Stimulated activated effector memory CD8-positive, alpha-beta T cell treated with anti-CD3 and anti-CD28 coated beads, Interleukin-12 subunit alpha, Interleukin-12 subunit beta, amount 100 ng/mL, for 72 hours (primary cell): ENCODE results near the gene SYPL1.

ENCODE experiments used
- ATAC-seq: fragments of 150-1000 bp; cut with Tn5 transposase; 2 replicates; pipeline ENCODE4 v1.10.0; 2021
- DNase-seq, 2 donors: peaks; one replicate each; pipeline ENCODE4 v3.0.0; 2021 to 2022; ENCODE audit warnings: low spot score in 2 of 2
- H3K27ac Mint-ChIP-seq: one replicate; pipeline ENCODE4 v1.8.0; 2022; ENCODE audit warnings: mild to moderate bottlenecking, mixed read lengths
- H3K36me3 Mint-ChIP-seq: one replicate; pipeline ENCODE4 v1.8.0; 2022; ENCODE audit warnings: mild to moderate bottlenecking, mixed read lengths
- H3K4me1 Mint-ChIP-seq: one replicate; pipeline ENCODE4 v1.8.0; 2022; ENCODE audit warnings: mixed read lengths
- H3K4me3 Mint-ChIP-seq: one replicate; pipeline ENCODE4 v1.8.0; 2022; ENCODE audit warnings: mild to moderate bottlenecking, mixed read lengths
- H3K9me3 Mint-ChIP-seq: one replicate; pipeline ENCODE4 v1.8.0; 2022; ENCODE audit warnings: mixed read lengths

Gene SYPL1

DNA sequence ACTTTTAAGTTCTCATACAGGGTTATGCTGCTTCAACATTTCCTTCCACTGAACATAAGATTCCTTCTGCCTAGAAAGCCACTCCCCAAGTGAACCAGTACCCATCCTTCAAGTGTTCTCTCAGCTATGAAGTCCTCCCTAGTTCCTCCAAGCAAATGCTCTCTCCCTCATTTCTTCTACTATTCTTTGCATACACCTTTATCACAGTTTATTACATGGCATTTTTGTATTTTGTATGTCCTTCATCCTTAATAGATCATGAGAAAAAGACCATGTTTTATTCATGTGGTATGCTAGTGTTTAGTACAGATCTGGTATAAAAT is 1.9 kb downstream of the SYPL1 start:
- Mint-ChIP-seq H3K4me1 (peaks cover 39% of the 10 kb centered on the region), H3K27ac (no peak overlapping the region), H3K9me3 (no peaks in the 10 kb centered on the region), H3K4me3 (peak overlapping the region; percentile 5), H3K36me3 (peaks cover 10% of the 10 kb centered on the region)
- DNase-seq (no peak), ATAC-seq (no peak)

GRCh38 chr7:106109521-106110237 is 2.4 kb downstream of the SYPL1 start:
- peak overlapping the region; percentile 5 for H3K4me3 Mint-ChIP-seq
- H3K4me1 Mint-ChIP-seq = peaks cover 43% of the 10 kb centered on the region
- ATAC-seq = no peak
- no peaks in the 10 kb centered on the region for H3K9me3 Mint-ChIP-seq
- H3K27ac Mint-ChIP-seq = no peak overlapping the region
- H3K36me3 Mint-ChIP-seq = peaks cover 10% of the 10 kb centered on the region
- DNase-seq = no peak

DNA sequence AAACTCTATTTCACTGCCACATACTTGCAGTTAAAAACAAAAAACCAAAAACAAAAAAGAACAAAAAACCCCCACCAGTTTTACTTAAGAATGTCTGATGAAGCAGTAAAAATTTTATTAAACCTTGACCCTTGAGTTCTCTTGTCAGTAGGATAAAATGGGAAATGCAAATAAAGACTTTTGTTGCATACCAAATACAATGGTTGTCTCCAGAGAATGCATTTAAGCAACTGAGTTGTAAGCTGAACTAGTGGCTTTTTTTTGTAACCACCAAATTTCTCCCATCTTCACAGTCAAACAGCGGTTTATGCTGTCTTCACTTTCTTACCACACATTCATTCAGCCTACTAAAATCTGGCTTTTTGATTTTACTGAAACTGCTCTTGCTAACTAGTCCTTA is 3.1 kb downstream of the SYPL1 start:
- Mint-ChIP-seq H3K36me3 (peaks cover 10% of the 10 kb centered on the region), H3K27ac (no peak overlapping the region), H3K9me3 (no peaks in the 10 kb centered on the region), H3K4me3 (no peak overlapping the region), H3K4me1 (peaks cover 43% of the 10 kb centered on the region)
- ATAC-seq = peak; percentile 12
- DNase-seq = no peak

- no peaks in the 10 kb centered on the region for H3K9me3 Mint-ChIP-seq
- H3K36me3 Mint-ChIP-seq = peaks cover 10% of the 10 kb centered on the region
- ATAC-seq (no peak), DNase-seq (no peak)
- peaks cover 39% of the 10 kb centered on the region for H3K4me1 Mint-ChIP-seq
- H3K27ac Mint-ChIP-seq = no peak overlapping the region
- H3K4me3 Mint-ChIP-seq = no peak overlapping the region
Observed at GRCh38 chr7:106104721-106105260, 7.3 kb downstream of the SYPL1 start.

GRCh38 chr7:106102387-106102966 is 9.6 kb downstream of the SYPL1 start:
- no peak overlapping the region for H3K4me3 Mint-ChIP-seq
- H3K27ac Mint-ChIP-seq = no peak overlapping the region
- H3K4me1 Mint-ChIP-seq = peaks cover 32% of the 10 kb centered on the region
- ATAC-seq (no peak), DNase-seq (no peak)
- H3K36me3 Mint-ChIP-seq = peaks cover 13% of the 10 kb centered on the region
- H3K9me3 Mint-ChIP-seq = no peaks in the 10 kb centered on the region

DNA sequence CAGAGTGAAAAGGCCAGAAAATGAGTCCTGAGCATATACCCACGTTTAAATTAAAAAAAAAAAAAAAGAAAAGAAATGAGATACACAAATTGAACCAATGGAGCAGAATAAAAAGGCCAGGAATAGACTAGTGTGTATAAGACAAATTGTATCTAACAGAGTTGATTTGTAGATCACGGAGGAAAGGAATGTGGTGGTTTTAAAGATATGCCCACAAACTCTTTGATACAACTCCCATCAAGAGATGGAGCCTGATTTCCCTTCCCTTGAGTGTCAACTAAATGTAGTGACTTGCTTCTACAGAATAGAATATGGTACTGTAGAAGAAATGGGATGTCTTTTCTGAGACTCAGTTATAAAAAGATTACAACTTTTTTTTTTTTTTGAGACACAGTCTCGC is 10.4 kb downstream of the SYPL1 start:
- Mint-ChIP-seq H3K4me1 (peaks cover 32% of the 10 kb centered on the region), H3K27ac (no peak overlapping the region), H3K4me3 (no peak overlapping the region), H3K9me3 (no peaks in the 10 kb centered on the region), H3K36me3 (peaks cover 20% of the 10 kb centered on the region)
- no peak for ATAC-seq
- no peak for DNase-seq

DNA sequence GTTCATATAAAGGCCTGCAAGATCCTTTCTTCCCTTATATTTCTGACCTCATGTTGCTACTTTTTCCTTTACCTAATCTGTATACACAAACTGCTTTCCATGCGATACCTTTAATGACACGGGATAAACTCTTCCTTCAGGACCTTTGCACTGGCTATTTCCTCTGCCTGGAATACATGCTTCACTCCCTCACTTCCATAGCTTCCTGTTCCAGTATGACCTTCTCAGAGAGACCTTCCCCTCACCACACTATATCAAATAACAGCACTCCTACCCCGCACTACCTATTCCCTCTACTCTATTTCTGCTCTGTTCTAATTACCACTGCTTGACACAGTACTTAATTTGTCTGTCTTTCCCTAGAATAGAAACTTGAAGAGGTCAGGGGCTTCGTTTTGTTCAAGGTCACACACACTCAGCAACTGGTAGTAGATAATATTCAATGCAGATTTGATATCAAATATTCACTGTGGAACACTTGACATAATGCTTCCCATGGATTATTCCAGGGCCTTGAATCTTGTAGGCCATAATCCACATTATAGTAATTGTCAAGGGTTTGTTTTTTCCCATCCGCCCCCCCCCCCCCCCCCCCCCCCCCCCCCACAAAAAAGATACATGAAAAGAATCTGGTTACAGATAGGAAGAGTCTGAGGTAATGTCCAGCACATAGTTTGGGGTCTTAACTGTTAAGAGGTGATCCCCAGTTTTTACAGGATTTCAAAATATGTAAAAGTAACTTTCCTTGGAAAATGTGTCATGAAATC is 11.1 kb downstream of the SYPL1 start:
- H3K27ac Mint-ChIP-seq = no peak overlapping the region
- peaks cover 23% of the 10 kb centered on the region for H3K36me3 Mint-ChIP-seq
- no peak for ATAC-seq
- peaks cover 32% of the 10 kb centered on the region for H3K4me1 Mint-ChIP-seq
- H3K9me3 Mint-ChIP-seq = no peaks in the 10 kb centered on the region
- no peak for DNase-seq
- no peak overlapping the region for H3K4me3 Mint-ChIP-seq

DNA sequence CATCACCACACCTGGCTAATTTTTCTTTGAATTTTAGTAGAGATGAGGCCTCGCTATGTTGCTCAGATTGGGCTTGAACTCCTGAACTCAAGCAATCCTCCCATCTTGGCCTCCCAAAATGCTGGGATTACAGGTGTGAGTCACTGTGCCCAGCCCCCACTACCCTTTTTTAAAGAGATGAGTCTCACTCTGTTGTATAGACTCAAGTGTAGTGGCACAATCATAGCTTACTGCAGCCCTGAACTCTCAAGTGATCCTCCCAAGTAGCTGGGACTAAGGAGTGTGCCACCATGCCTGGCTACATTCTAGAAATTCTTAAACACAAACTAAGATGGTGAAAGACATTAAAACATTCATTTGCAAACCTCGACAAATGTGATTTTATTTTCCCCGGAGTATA is 12.6 kb downstream of the SYPL1 start:
- Mint-ChIP-seq H3K36me3 (peaks cover 34% of the 10 kb centered on the region), H3K4me3 (no peak overlapping the region), H3K4me1 (peaks cover 21% of the 10 kb centered on the region), H3K9me3 (no peaks in the 10 kb centered on the region), H3K27ac (no peak overlapping the region)
- ATAC-seq = no peak
- DNase-seq = no peak

- DNase-seq (no peak), ATAC-seq (no peak)
- no peak overlapping the region for H3K27ac Mint-ChIP-seq
- no peak overlapping the region for H3K4me3 Mint-ChIP-seq
- H3K9me3 Mint-ChIP-seq = no peaks in the 10 kb centered on the region
- H3K4me1 Mint-ChIP-seq = peaks cover 21% of the 10 kb centered on the region
- H3K36me3 Mint-ChIP-seq = peaks cover 37% of the 10 kb centered on the region
Observed at GRCh38 chr7:106098889-106099288, 13.2 kb downstream of the SYPL1 start.

DNA sequence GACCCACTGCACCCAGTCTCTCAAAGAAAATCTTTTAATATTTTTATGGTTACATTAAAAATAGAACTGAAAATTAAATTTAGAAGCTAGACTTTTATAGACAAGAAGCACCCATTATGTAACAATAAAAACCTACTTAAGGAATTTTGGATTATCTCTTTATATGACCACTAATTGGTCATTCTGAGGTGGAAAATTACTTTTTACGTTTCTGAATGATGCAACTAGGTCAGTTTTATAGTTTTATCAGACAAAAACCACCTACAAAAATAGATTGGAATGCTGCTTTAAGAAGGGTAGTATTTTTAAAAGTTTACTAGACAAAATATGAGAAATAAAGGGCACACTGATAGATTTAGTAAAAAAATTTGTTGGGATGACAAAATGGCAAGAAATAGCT is 16.5 kb downstream of the SYPL1 start:
- peaks cover 65% of the 10 kb centered on the region for H3K36me3 Mint-ChIP-seq

DNA sequence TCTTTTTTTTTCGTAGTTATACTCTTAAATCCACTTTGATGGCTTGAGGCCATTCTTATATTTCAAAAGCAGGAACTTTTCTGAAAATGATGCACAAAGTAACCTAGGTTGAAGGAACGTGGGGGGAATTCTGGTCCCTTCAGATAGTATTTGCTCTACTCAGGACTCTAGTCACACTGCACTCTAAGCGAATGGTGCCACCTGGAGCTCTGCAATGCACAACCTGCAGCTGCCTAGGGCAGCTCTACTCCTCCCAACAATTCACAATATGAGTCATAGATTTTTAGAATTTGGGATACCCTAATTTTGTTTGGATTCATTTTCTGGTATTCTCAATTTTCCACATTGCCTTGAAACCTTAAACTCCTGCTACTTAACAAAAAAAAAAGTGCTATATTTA is 17.3 kb downstream of the SYPL1 start:
- no peak for DNase-seq
- no peak for ATAC-seq
- no peaks in the 10 kb centered on the region for H3K9me3 Mint-ChIP-seq
- H3K36me3 Mint-ChIP-seq = peaks cover 69% of the 10 kb centered on the region
- no peak overlapping the region for H3K4me3 Mint-ChIP-seq
- no peak overlapping the region for H3K27ac Mint-ChIP-seq
- peaks cover 6% of the 10 kb centered on the region for H3K4me1 Mint-ChIP-seq

More for the DNA sequence above, 16.5 kb downstream of the SYPL1 start:
- Mint-ChIP-seq H3K4me3 (no peak overlapping the region), H3K27ac (no peak overlapping the region), H3K4me1 (peaks cover 7% of the 10 kb centered on the region), H3K9me3 (no peaks in the 10 kb centered on the region)
- ATAC-seq (no peak), DNase-seq (no peak)

DNA sequence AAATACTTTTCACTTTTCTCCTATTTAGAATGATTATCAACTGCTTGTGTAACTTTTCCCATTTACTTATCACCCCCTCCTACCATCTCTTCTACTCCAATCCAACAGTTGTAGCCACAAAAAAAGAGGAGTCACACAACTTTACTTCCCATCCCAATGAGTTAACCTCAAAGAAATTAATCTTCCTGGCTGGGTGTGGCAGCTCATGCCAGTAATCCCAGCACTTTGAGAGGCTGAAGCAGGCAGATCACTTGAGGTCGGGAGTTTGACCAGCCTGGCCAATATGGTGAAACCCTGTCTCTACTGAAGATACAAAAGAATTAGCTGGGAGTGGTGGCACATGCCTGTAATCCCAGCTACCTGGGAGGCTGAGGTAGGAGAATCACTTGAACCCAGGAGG is 19.9 kb downstream of the SYPL1 start:
- Mint-ChIP-seq H3K27ac (no peak overlapping the region), H3K9me3 (no peaks in the 10 kb centered on the region), H3K4me3 (no peak overlapping the region), H3K4me1 (no peaks in the 10 kb centered on the region), H3K36me3 (peaks cover 71% of the 10 kb centered on the region)
- DNase-seq (no peak), ATAC-seq (no peak)

DNA sequence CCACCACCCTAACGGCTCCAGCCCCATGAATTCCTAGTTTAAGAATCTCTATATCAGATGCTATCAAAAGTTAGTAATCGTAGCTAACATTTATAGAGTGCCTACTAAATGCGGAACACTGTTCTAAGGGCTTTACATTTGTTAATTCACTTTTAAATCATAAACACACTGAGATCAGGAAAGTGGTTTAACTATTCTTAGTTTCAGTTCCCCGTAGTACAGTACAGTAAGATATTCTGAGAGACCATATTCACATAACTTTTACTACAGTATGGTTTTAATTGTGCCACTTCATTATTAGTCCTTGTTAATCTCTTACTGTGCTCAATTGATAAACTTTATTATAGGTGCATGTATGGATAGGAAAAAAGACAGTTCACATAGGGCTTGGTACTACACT is 22.5 kb downstream of the SYPL1 start:
- no peak for ATAC-seq
- Mint-ChIP-seq H3K27ac (no peak overlapping the region), H3K9me3 (no peaks in the 10 kb centered on the region), H3K4me3 (no peak overlapping the region), H3K36me3 (peaks cover 48% of the 10 kb centered on the region), H3K4me1 (no peaks in the 10 kb centered on the region)
- no peak for DNase-seq

- Mint-ChIP-seq H3K36me3 (peaks cover 38% of the 10 kb centered on the region), H3K27ac (no peak overlapping the region), H3K4me1 (peaks cover 6% of the 10 kb centered on the region), H3K4me3 (no peak overlapping the region), H3K9me3 (no peaks in the 10 kb centered on the region)
- DNase-seq (no peak), ATAC-seq (no peak)
Observed at GRCh38 chr7:106088014-106088413, 24.1 kb downstream of the SYPL1 start.

DNA sequence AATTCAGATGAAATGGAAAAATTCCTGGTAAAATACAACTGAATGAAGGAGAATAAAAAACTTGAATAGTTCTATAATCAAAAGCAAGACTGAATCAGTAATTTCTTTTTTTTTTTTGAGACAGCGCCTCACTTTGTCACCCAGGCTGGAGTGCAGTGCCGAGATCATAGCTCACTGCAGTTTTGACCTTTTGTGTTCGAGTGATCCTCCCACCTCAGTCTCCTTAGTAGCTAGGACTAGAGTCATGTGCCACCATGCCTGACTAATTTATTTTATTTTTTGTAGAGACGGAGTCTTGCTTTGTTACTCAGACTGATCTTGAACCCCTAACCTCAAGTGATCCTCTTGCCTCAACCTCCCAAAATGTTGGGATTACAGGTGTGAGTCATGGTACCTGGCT is 26.1 kb downstream of the SYPL1 start:
- no peak overlapping the region for H3K4me3 Mint-ChIP-seq
- peaks cover 6% of the 10 kb centered on the region for H3K4me1 Mint-ChIP-seq
- H3K27ac Mint-ChIP-seq = no peak overlapping the region
- H3K36me3 Mint-ChIP-seq = peaks cover 20% of the 10 kb centered on the region
- H3K9me3 Mint-ChIP-seq = no peaks in the 10 kb centered on the region
- ATAC-seq (no peak), DNase-seq (no peak)

- Mint-ChIP-seq H3K27ac (no peak overlapping the region), H3K4me3 (no peak overlapping the region), H3K36me3 (peaks cover 14% of the 10 kb centered on the region), H3K9me3 (no peaks in the 10 kb centered on the region), H3K4me1 (peaks cover 6% of the 10 kb centered on the region)
- no peak for DNase-seq
- ATAC-seq = no peak
Observed at GRCh38 chr7:106085015-106085414, 27.1 kb downstream of the SYPL1 start.
